Measurements from ENCODE around the gene TRIP4. TPM values are rescaled to one million over a fixed set of nuclear protein-coding genes. Genes with fewer than 3 reads are reported as not detected.
"Not testable (repeated sequence)": the region's sequence is repeated elsewhere in the genome, so short reads cannot be mapped to it uniquely, and the experiment has no call there.

The TRIP4 gene
- total and polyA plus RNA-seq, 12 donors: 12.8 to 20.0 (median 17.3) TPM

GRCh38 chr15:64383760-64384159 is 3.9 kb upstream of the TRIP4 start:
- H3K4me3 ChIP-seq: no peak overlapping the region
- no peaks in the 10 kb centered on the region for H3K36me3 ChIP-seq
- peaks cover 0 to 31% (median 18%) of the 10 kb centered on the region in 9 donors for H3K4me1 ChIP-seq
- TF ChIP-seq CTCF (IDR thresholded peaks at IDR 0.05): no peak
- no peaks in the 10 kb centered on the region for H3K9me3 ChIP-seq
- H3K27ac ChIP-seq: no peak overlapping the region
- H3K27me3 ChIP-seq: no peaks in the 10 kb centered on the region
- DNase-seq: no peak
- intact Hi-C loops (cut with DNase I): loop anchor here in 2 of 10 donors (10.0 kb wide), 3 partner anchors 169 to 289 kb away; partner anchors contain the start of genes CIAO2A (in 1 of the 2), PPIB (in 1 of the 2) and SNX1 (in 1 of the 2)
- no peak for ATAC-seq
- WGBS, 2 donors: 89 to 91% methylated on average over 2 of the region's 2 CpGs

GRCh38 chr15:64386291-64386690 is 1.3 kb upstream of the TRIP4 start:
- Histone ChIP-seq H3K36me3 (peaks cover 0 to 13% (median 0%) of the 10 kb centered on the region in 9 donors), H3K4me3 (no peak overlapping the region), H3K27me3 (no peaks in the 10 kb centered on the region), H3K9me3 (no peaks in the 10 kb centered on the region), H3K4me1 (peaks cover 0 to 28% (median 17%) of the 10 kb centered on the region in 9 donors), H3K27ac (no peak overlapping the region)
- 95 to 96% methylated on average over 7 of the region's 7 CpGs for WGBS, 2 donors
- TF ChIP-seq CTCF (IDR thresholded peaks at IDR 0.05): no peak
- no peak for DNase-seq
- intact Hi-C loops (cut with DNase I): loop anchor here in 2 of 10 donors (2.0 to 10.0 kb wide), 4 partner anchors 31 to 291 kb away; partner anchors contain the start of genes CIAO2A (in 1 of the 2), PPIB (in 1 of the 2) and SNX1 (in 1 of the 2)
- no peak for ATAC-seq

GRCh38 chr15:64389036-64389435 is 1.4 kb downstream of the TRIP4 start:
- no peak for TF ChIP-seq CTCF (IDR thresholded peaks at IDR 0.05)
- WGBS, 2 donors: 91 to 93% methylated on average over 5 of the region's 5 CpGs
- peak overlapping the region in 2 of 10 donors; percentile 70 to 78 for H3K4me3 ChIP-seq
- intact Hi-C loops (cut with DNase I): loop anchor here in 2 of 10 donors (10.0 kb wide), 3 partner anchors 174 to 294 kb away; partner anchors contain the start of genes CIAO2A (in 1 of the 2), PPIB (in 1 of the 2) and SNX1 (in 1 of the 2)
- H3K36me3 ChIP-seq: peaks cover 0 to 38% (median 5%) of the 10 kb centered on the region in 9 donors
- DNase-seq: no peak
- no peaks in the 10 kb centered on the region for H3K9me3 ChIP-seq
- no peak overlapping the region for H3K27ac ChIP-seq
- H3K27me3 ChIP-seq: no peaks in the 10 kb centered on the region
- H3K4me1 ChIP-seq: peaks cover 0 to 22% (median 14%) of the 10 kb centered on the region in 9 donors
- ATAC-seq: no peak

GRCh38 chr15:64392471-64392870 is 4.8 kb downstream of the TRIP4 start:
- intact Hi-C loops (cut with DNase I); ATAC-seq; H3K9me3 ChIP-seq; H3K27ac ChIP-seq; H3K4me3 ChIP-seq; H3K27me3 ChIP-seq; DNase-seq: not testable (repeated sequence)
- H3K4me1 ChIP-seq: peaks cover 0 to 16% (median 13%) of the 10 kb centered on the region in 9 donors
- WGBS, 2 donors: 86% methylated on average over 3 of the region's 3 CpGs
- H3K36me3 ChIP-seq: peaks cover 0 to 73% (median 35%) of the 10 kb centered on the region in 9 donors

GRCh38 chr15:64396789-64397188 is 9.2 kb downstream of the TRIP4 start:
- Histone ChIP-seq H3K4me3 (no peak overlapping the region), H3K9me3 (no peaks in the 10 kb centered on the region), H3K27me3 (no peaks in the 10 kb centered on the region), H3K36me3 (peaks cover 0 to 99% (median 73%) of the 10 kb centered on the region in 9 donors), H3K27ac (no peak overlapping the region), H3K4me1 (no peaks in the 10 kb centered on the region)
- ATAC-seq (no peak), DNase-seq (no peak)
- no peak for TF ChIP-seq CTCF (IDR thresholded peaks at IDR 0.05)
- intact Hi-C loops (cut with DNase I): no loop called here
- WGBS, 2 donors: 96 to 99% methylated on average over 5 of the region's 5 CpGs

Measured in heart right ventricle (tissue), 16 donors.